AG09319 (cell line): ENCODE results near the gene FOS.

Experiments used
- DNase-seq: peaks from one replicate; pipeline ENCODE4 v3.0.0-alpha.2; 2010; ENCODE audit warnings: low read depth; ENCODE audit errors: extremely low read depth
- CTCF ChIP-seq: IDR thresholded peaks from 2 replicates; pipeline ENCODE4 v1.5.1; 2011; ENCODE audit warnings: low read depth, mild to moderate bottlenecking, inconsistent platforms, low read length, moderate library complexity

The FOS gene

GRCh38 chr14:75252254-75252837, 26.3 kb upstream of the FOS start:
- no peak for DNase-seq
- TF ChIP-seq CTCF, result no peak

DNA sequence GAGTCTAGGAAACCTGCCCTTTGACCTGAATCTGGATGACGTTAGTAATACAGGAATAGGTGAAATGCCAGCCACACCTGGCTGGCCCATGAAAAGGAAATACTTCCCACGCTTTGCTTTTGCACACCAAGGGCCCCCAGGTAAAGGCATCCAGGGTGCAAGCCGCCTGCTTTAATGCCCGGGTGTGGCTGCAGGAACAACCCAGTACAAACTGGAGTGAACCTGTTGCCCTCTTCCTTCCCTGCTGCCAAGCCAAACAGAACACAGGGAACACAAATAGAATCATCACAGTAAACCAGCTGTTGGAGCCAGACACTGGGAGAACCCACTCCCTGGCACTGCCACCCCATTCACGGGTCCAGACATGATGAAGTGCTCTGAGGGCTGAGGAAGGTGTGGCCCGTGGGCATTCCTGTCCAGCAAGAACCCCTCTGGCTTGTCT, 24.2 kb upstream of the FOS start:
- no peak for TF ChIP-seq CTCF
- no peak for DNase-seq

GRCh38 chr14:75254901-75255584, 23.6 kb upstream of the FOS start:
- TF ChIP-seq CTCF, result no peak
- DNase-seq, result no peak

DNA sequence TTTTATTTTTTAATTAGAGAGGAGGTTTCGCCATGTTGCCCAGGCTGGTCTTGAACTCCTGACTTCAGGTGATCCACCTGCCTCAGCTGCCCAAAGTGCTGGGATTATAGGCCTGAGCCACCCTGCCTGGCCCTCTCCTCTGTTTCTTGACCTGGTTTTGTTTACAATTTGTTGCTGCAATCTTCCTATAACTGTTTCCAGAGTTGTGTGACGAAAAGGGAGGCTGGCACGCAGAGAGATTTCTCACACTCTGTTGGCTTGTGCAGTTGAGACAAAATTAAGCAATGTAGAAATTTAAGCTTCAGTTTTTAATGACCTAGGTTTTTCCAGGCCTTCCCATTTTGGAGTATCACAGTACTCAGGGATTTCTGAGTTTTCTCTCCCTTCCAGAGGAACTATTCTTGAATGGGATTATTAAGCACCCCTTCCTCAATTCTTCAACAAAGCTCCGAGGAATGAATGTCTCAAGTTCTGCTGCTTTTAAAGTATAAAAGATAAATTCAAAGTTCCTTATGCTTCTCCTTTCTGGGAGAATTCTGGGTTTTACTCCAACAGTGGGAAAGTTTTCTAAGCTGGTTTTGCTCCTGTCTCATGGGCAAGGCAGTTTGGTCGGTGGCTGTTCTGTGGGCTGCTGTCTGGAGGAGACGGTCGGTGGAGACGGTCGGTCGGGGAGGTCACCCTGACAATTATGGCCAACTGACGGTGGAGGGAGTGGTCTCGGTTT, 20.4 kb upstream of the FOS start:
- no peak for TF ChIP-seq CTCF
- peak; percentile 82 for DNase-seq

- peak; percentile 99 for DNase-seq
- TF ChIP-seq CTCF, result no peak
Observed at GRCh38 chr14:75258803-75259509, 19.7 kb upstream of the FOS start.

DNA sequence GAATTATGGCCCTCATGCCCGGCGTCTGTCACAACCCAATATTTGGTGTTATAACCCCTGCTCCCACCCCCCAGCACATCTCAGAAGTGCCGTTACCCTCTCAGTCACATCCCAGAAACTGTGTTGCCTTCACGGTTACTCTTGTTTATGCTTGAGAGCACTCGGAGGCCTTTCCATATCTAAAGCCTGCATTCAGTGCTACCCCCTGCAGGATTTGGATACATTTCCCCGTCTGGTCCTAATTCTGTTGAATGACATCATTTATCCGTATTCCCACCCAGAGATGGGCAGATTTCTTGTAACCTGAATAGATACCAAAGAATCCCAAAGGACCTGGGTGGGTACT, 19.1 kb upstream of the FOS start:
- TF ChIP-seq CTCF, result no peak
- peak; percentile 49 for DNase-seq
